Measurements from ENCODE around the gene KIF5A. TPM values are rescaled to one million over a fixed set of nuclear protein-coding genes. Genes with fewer than 3 reads are reported as not detected.
A peak's percentile ranks its signal among the peaks of the same experiment; 100 is the strongest.

The KIF5A gene
- total and polyA plus RNA-seq, 2 of the 13 experiments (the other 11 are each of a cell fraction or from before 2014, with no cell fraction given): 1.6 to 11.9 TPM

DNA sequence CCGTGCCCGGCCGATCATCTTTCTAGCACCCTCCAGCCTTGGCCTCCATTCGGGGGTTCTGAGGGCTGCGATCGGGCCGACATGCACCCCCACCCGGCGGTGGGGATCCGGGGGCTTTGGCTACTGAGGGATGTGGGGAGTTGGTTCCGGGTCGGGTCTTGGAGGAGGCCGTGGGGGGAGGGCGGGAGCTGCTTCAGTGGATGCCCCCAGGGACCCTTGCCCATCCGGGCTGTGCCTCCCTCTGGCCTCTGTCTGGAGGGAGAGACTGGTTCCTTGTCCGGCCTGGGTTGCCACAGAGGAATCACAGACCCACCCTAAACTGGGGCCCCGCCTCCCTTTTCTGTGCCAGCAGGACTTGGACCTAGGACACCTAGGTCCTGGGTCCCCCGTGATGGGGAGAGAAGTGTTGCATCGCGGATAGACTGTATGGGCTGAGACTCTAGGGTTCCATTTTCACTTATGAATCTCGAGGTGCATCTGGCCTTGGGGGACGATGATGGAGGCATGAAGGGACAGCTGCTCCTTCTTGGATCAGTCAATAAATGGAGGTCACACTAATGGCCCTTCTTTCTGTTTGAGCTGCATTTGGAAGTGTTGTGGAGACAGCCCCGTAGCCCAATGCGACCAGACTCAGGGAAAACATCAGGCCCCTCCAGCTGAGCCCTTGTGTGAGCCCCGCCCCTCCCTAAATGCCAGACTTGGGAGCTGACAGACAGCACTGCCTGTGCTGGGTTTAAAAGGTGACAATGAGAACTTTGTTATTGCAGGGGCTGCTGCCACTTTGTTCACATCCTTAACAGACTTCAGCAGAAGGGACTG is 55.4 kb downstream of the KIF5A start (continued):
- TF ChIP-seq, protein P1, sequence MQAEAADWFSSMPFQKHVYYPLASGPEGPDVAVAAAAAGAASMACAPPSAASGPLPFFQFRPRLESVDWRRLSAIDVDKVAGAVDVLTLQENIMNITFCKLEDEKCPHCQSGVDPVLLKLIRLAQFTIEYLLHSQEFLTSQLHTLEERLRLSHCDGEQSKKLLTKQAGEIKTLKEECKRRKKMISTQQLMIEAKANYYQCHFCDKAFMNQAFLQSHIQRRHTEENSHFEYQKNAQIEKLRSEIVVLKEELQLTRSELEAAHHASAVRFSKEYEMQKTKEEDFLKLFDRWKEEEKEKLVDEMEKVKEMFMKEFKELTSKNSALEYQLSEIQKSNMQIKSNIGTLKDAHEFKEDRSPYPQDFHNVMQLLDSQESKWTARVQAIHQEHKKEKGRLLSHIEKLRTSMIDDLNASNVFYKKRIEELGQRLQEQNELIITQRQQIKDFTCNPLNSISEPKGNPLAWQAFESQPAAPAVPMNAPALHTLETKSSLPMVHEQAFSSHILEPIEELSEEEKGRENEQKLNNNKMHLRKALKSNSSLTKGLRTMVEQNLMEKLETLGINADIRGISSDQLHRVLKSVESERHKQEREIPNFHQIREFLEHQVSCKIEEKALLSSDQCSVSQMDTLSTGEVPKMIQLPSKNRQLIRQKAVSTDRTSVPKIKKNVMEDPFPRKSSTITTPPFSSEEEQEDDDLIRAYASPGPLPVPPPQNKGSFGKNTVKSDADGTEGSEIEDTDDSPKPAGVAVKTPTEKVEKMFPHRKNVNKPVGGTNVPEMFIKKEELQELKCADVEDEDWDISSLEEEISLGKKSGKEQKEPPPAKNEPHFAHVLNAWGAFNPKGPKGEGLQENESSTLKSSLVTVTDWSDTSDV (CRISPR knock-in tag; IDR thresholded peaks at IDR 0.05): no peak
- TF ChIP-seq ZNF556 (CRISPR knock-in tag; IDR thresholded peaks at IDR 0.05; ENCODE audit: borderline replicate concordance) (no peak), ZNF772 (CRISPR knock-in tag; IDR thresholded peaks at IDR 0.05) (no peak), ZNF451 (CRISPR knock-in tag; IDR thresholded peaks at IDR 0.05) (no peak), TCF7 (IDR thresholded peaks at IDR 0.05; ENCODE audit: low read depth) (no peak)
- TF ChIP-seq, protein P2, sequence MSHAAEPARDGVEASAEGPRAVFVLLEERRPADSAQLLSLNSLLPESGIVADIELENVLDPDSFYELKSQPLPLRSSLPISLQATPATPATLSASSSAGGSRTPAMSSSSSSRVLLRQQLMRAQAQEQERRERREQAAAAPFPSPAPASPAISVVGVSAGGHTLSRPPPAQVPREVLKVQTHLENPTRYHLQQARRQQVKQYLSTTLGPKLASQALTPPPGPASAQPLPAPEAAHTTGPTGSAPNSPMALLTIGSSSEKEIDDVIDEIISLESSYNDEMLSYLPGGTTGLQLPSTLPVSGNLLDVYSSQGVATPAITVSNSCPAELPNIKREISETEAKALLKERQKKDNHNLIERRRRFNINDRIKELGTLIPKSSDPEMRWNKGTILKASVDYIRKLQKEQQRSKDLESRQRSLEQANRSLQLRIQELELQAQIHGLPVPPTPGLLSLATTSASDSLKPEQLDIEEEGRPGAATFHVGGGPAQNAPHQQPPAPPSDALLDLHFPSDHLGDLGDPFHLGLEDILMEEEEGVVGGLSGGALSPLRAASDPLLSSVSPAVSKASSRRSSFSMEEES (CRISPR knock-in tag; IDR thresholded peaks at IDR 0.05): no peak

DNA sequence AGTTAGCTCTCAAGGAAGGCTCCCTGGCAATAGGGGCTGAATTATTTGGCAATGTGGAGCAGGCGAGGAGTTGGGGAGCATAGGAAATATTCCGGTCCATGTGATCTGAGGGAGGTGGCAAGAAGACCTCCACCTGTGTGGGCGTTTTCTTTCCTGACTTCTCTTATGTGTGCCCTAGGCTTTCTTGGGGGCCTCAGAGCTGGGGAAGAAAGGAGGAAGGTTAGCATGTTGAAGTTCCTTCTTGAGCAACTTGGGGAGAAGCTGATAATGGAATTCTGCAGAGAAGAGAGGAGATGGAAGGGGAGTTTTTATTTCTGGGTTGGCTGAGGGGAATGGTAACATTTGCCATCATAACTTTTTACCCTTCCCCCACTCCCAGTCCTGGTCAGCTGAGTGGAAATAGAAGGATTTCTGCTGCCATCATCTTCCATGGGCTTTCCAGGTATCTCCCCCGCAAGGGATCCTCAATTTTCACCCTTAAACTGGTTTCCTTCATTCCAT is 56.0 kb downstream of the KIF5A start:
- FAIRE-seq (no peak), DNase-seq (ENCODE audit: low spot score) (no peak), ATAC-seq (no peak)
- WGBS (ENCODE audit: low lambda C conversion rate): 79% methylated on average over 4 of the region's 4 CpGs
- POLR2A ChIA-PET: interaction anchor here (1.4 to 5.4 kb wide), 3 partner anchors 14 to 87 kb away, joined by 3 to 26 read pairs (median 7); partner anchors contain the start of gene PIP4K2C
- no peaks in the 10 kb centered on the region; the same call in 1 of the 2 replicates for H4K20me1 ChIP-seq (ENCODE audit: insufficient read depth, low read length)
- no peaks in the 10 kb centered on the region for H3K79me2 ChIP-seq (ENCODE audit: insufficient read depth, low read length)
- H3K36me3 ChIP-seq (replicated peaks in 1 of 2; ENCODE audit: control insufficient read depth in 1 of 2, insufficient read depth in 2 of 2, low read length in 2 of 2): peaks cover 2 to 8% of the 10 kb centered on the region in 2 experiments; a peak in 3 of 5 replicates
- CTCF ChIA-PET (ENCODE audit: low intra/inter-chr PET ratio, low total read pairs): no interaction called here
- intact Hi-C loops (cut with micrococcal nuclease; ENCODE audit: unreplicated experiment) (no loop called here), in situ Hi-C loops (cut with HindIII; ENCODE audit: extremely low pct_ligation_motif_present, low pct_unique_long_range_greater_than_20kb) (no loop called here)
- no peak overlapping the region for H2AFZ ChIP-seq (ENCODE audit: low read length)
- peaks cover 35% of the 10 kb centered on the region for H3K4me1 ChIP-seq (ENCODE audit: insufficient read depth, low read length)
- H3K9me3 ChIP-seq (ENCODE audit: low read length): no peaks in the 10 kb centered on the region
- no peak overlapping the region for H3K27ac ChIP-seq (ENCODE audit: extremely low read length, insufficient read depth, low read length)
- H3K4me2 ChIP-seq (ENCODE audit: low read depth, low read length): peak overlapping the region; percentile 92
- H3K9ac ChIP-seq (ENCODE audit: insufficient read depth, low read depth, low read length): no peak overlapping the region
- H3K4me3 ChIP-seq (replicated peaks in 1 of 3; ENCODE audit: insufficient read depth in 1 of 3, low read depth in 2 of 3, low read length in 3 of 3): 0 out of 6 replicates have a peak overlapping the region, but pooled peaks of 1 of the 3 experiments have one; percentile 84
- peaks cover 0 to 21% of the 10 kb centered on the region in 2 experiments; a peak in 1 of 5 replicates for H3K27me3 ChIP-seq (ENCODE audit: control insufficient read depth in 1 of 2, insufficient read depth in 2 of 2, low read length in 2 of 2)
- no TSS peak for BruUV-seq (replicated peaks)
- TF ChIP-seq, protein P3, sequence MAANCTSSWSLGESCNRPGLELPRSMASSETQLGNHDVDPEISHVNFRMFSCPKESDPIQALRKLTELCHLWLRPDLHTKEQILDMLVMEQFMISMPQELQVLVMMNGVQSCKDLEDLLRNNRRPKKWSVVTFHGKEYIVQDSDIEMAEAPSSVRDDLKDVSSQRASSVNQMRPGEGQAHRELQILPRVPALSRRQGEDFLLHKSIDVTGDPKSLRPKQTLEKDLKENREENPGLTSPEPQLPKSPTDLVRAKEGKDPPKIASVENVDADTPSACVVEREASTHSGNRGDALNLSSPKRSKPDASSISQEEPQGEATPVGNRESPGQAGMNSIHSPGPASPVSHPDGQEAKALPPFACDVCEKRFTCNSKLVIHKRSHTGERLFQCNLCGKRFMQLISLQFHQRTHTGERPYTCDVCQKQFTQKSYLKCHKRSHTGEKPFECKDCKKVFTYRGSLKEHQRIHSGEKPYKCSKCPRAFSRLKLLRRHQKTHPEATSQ (CRISPR knock-in tag; IDR thresholded peaks at IDR 0.05; ENCODE audit: borderline replicate concordance): no peak
- TF ChIP-seq RAD21 (CRISPR knock-in tag; IDR thresholded peaks at IDR 0.05) (no peak), LCORL (IDR thresholded peaks at IDR 0.05) (no peak), LCORL (CRISPR knock-in tag; IDR thresholded peaks at IDR 0.05) (no peak), MAFF (IDR thresholded peaks at IDR 0.05; ENCODE audit: low read depth, low read length) (no peak), ZFP62 (CRISPR knock-in tag; IDR thresholded peaks at IDR 0.05) (no peak), PHB2 (IDR thresholded peaks at IDR 0.05; ENCODE audit: partially characterized antibody) (no peak)
- TF ChIP-seq, protein P4, sequence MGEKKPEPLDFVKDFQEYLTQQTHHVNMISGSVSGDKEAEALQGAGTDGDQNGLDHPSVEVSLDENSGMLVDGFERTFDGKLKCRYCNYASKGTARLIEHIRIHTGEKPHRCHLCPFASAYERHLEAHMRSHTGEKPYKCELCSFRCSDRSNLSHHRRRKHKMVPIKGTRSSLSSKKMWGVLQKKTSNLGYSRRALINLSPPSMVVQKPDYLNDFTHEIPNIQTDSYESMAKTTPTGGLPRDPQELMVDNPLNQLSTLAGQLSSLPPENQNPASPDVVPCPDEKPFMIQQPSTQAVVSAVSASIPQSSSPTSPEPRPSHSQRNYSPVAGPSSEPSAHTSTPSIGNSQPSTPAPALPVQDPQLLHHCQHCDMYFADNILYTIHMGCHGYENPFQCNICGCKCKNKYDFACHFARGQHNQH (CRISPR knock-in tag; IDR thresholded peaks at IDR 0.05): no peak
